ENCODE measurements around the gene FAF1.

GRCh38 chr1:50942334-50942733, 17.7 kb downstream of the FAF1 start:
- TF ChIP-seq CTCF (IDR thresholded peaks at IDR 0.05): no peak
- TF ChIP-seq EP300 (IDR thresholded peaks at IDR 0.05): no peak
- TF ChIP-seq POLR2A (IDR thresholded peaks at IDR 0.05): no peak

Measured in tibial nerve (tissue), 4 donors.